MCF 10A (cell line): ENCODE results near the gene CRP. TPM values are rescaled to one million over a fixed set of nuclear protein-coding genes. Genes with fewer than 3 reads are reported as not detected.
A peak's percentile ranks its signal among the peaks of the same experiment; 100 is the strongest.

Experiments used
- Bru-seq: library from RNA; stranded (reverse); fragments of 400-500 nt; gene quantifications from one replicate; lab custom pipeline; 2021; lab: Mats Ljungman, UMichigan
- BruChase-seq, 2 experiments: library from RNA; stranded (reverse); fragments of 400-500 nt; gene quantifications; one replicate each; lab custom pipeline; 2021; lab: Mats Ljungman, UMichigan
- BruUV-seq: library from RNA; stranded (reverse); fragments of 400-500 nt; replicated peaks from 2 replicates; lab custom pipeline; 2021; lab: Mats Ljungman, UMichigan
- CTCF ChIA-PET: fragments of 300-600 bp; sonication (Branson Sonifier 250); formaldehyde crosslinking; extraction: SDS; loops from one replicate; lab custom pipeline; 2021; ENCODE audit warnings: antibody characterized with exemption, inconsistent platforms; lab: Yijun Ruan, JAX
- POLR2A ChIA-PET: fragments of 300-600, 350-650 bp; sonication (Branson Sonifier 250); formaldehyde crosslinking; extraction: SDS; loops from one replicate; lab custom pipeline; 2020; ENCODE audit warnings: antibody characterized with exemption, inconsistent platforms; lab: Yijun Ruan, JAX
- DNase-seq: peaks from one replicate; pipeline ENCODE4 v3.0.0-alpha.2; 2018; ENCODE audit not compliant: unreplicated experiment
- H3K27ac Mint-ChIP-seq: one replicate; pipeline ENCODE4 v1.8.0; 2022; ENCODE audit warnings: mild to moderate bottlenecking, low read depth, mixed read lengths; ENCODE audit not compliant: unreplicated experiment
- H3K27me3 Mint-ChIP-seq: one replicate; pipeline ENCODE4 v1.8.0; 2022; ENCODE audit warnings: mixed read lengths; ENCODE audit not compliant: insufficient read depth, unreplicated experiment
- H3K36me3 Mint-ChIP-seq: one replicate; pipeline ENCODE4 v1.8.0; 2022; ENCODE audit warnings: mild to moderate bottlenecking, moderate library complexity, mixed read lengths; ENCODE audit not compliant: insufficient read depth, unreplicated experiment
- H3K4me1 Mint-ChIP-seq: one replicate; pipeline ENCODE4 v1.8.0; 2022; ENCODE audit warnings: mixed read lengths; ENCODE audit not compliant: insufficient read depth, unreplicated experiment
- H3K4me3 Mint-ChIP-seq: one replicate; pipeline ENCODE4 v1.8.0; 2022; ENCODE audit warnings: mild to moderate bottlenecking, moderate library complexity, mixed read lengths; ENCODE audit not compliant: unreplicated experiment
- H3K9me3 Mint-ChIP-seq: one replicate; pipeline ENCODE4 v1.8.0; 2022; ENCODE audit warnings: mixed read lengths; ENCODE audit not compliant: unreplicated experiment
- CTCF ChIP-seq: fragments of 200-600 bp; IDR thresholded peaks from one replicate; pipeline ENCODE4 v1.8.0; 2022; ENCODE audit warnings: antibody characterized with exemption, mild to moderate bottlenecking; ENCODE audit not compliant: unreplicated experiment
- intact Hi-C: fragments of 100-400 bp; cut with micrococcal nuclease; formaldehyde crosslinking; loops from 2 replicates; pipeline ENCODE4 v1.14.1; 2022
- long read RNA-seq: library from polyadenylated mRNA; stranded (forward); transcript quantifications from one replicate; pipeline ENCODE4 v2.0.0, GENCODE V29; 2022
- total RNA-seq: library from RNA; stranded (reverse); gene quantifications from 2 replicates; pipeline ENCODE4 v1.2.3, GENCODE V29; 2022

The CRP gene
- 0.26 and 0.54 TPM in 2 replicates for total RNA-seq
- Bru-seq, nascent RNA: percentile 30 among the genes with signal in this experiment
- percentile 41 among the genes with signal in this experiment for BruChase-seq, experiment 1, labeled RNA remaining after a 6-hour chase
- percentile 34 among the genes with signal in this experiment for BruChase-seq, experiment 2, labeled RNA remaining after a 2-hour chase
- long read RNA-seq, partial matches to known transcripts: 0 of 2 reads
- long read RNA-seq, other reads (novel, unspliced or antisense): 2 of 2 reads

DNA sequence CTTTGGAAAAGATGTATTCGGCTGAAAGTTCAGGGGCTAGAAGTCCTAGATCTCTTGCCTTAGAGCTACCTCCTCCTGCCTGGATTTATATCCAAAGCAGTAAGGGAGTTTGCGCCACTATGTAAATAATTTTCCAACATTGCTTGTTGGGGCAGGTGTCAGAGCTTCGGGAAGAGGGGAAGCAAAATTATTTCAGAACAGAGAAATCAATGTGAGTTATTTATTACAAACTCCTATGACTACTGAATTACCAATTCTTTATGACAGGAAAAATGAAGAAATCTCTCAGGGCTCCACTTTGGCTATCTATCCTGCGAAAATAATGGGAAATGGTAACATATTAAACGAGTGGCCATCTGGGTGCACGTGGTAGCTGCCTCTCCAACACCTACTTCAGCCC, at the start of gene CRP:
Gene CRP (minus strand): TSS at position 61 of the 400 bp plus-strand sequence. CDS start 104 bp downstream, outside the sequence.
- BruUV-seq: no TSS peak
- ChIA-PET POLR2A (no interaction called here), CTCF (no interaction called here)
- no peaks in the 10 kb centered on the region for H3K27me3 Mint-ChIP-seq
- H3K9me3 Mint-ChIP-seq: peaks cover 26% of the 10 kb centered on the region
- H3K4me3 Mint-ChIP-seq: no peak within 1 kb of the TSS
- intact Hi-C loops: no loop called here
- H3K4me1 Mint-ChIP-seq: no peaks in the 10 kb centered on the region
- no peak for TF ChIP-seq CTCF
- DNase-seq: no peak
- H3K36me3 Mint-ChIP-seq: no peaks in the 10 kb centered on the region
- no peak within 1 kb of the TSS for H3K27ac Mint-ChIP-seq

GRCh38 chr1:159763686-159764085, 49.3 kb upstream of the CRP start:
- Mint-ChIP-seq H3K9me3 (peaks cover 20% of the 10 kb centered on the region), H3K4me3 (no peak overlapping the region), H3K36me3 (no peaks in the 10 kb centered on the region), H3K27ac (no peak overlapping the region), H3K4me1 (peaks cover 7% of the 10 kb centered on the region), H3K27me3 (no peaks in the 10 kb centered on the region)
- BruUV-seq: no TSS peak
- ChIA-PET CTCF (interaction anchor here (0.6 to 2.4 kb wide), 7 partner anchors 12 to 631 kb away, joined by 3 to 9 read pairs (median 3); no protein-coding TSS in a partner anchor), POLR2A (interaction anchor here (0.6 to 0.9 kb wide), 2 partner anchors 11 to 260 kb away, joined by 3 to 6 read pairs; no protein-coding TSS in a partner anchor)
- intact Hi-C loops: no loop called here
- DNase-seq: no peak
- no peak for TF ChIP-seq CTCF

- intact Hi-C loops: loop anchor here (10.0 kb wide), 1 partner anchor 262 kb away; no protein-coding TSS in a partner anchor
These were observed 42.0 kb upstream of the CRP start for GRCh38 chr1:159756397-159756796.

More at GRCh38 chr1:159756397-159756796, 42.0 kb upstream of the CRP start:
- no peak for DNase-seq
- no TSS peak for BruUV-seq
- no peak overlapping the region for H3K4me3 Mint-ChIP-seq
- ChIA-PET POLR2A (interaction anchor here (0.8 kb wide), 1 partner anchor 745 kb away, joined by 3 read pairs; no protein-coding TSS in a partner anchor), CTCF (interaction anchor here (0.7 to 1.2 kb wide), 3 partner anchors 10 to 485 kb away, joined by 3 read pairs; no protein-coding TSS in a partner anchor)
- peaks cover 14% of the 10 kb centered on the region for H3K9me3 Mint-ChIP-seq
- H3K36me3 Mint-ChIP-seq: peaks cover 5% of the 10 kb centered on the region
- no peak overlapping the region for H3K27ac Mint-ChIP-seq
- no peak for TF ChIP-seq CTCF
- no peaks in the 10 kb centered on the region for H3K27me3 Mint-ChIP-seq
- H3K4me1 Mint-ChIP-seq: peaks cover 28% of the 10 kb centered on the region
